ENCODE results near the gene FBF1. TPM values are rescaled to one million over a fixed set of nuclear protein-coding genes. Genes with fewer than 3 reads are reported as not detected.

The FBF1 gene
- total RNA-seq, 3 donors from 2014 or later, result 5.2 to 13.6 (median 5.5) TPM

- intact Hi-C loops (cut with DNase I, micrococcal nuclease), result no loop called here
- H3K9me3 ChIP-seq, result no peaks in the 10 kb centered on the region
- DNase-seq (no peak), ATAC-seq (no peak)
- H3K4me1 ChIP-seq (ENCODE audit: low read depth), result peaks cover 5% of the 10 kb centered on the region
- H3K4me3 ChIP-seq, result no peak overlapping the region
- TF ChIP-seq CTCF (IDR thresholded peaks at IDR 0.05), result no peak
- H3K36me3 ChIP-seq (ENCODE audit: low read depth), result no peaks in the 10 kb centered on the region
These were observed 30.1 kb downstream of the FBF1 start for GRCh38 chr17:75910699-75911098.

GRCh38 chr17:75909812-75910274 is 31.0 kb downstream of the FBF1 start:
- peaks cover 5% of the 10 kb centered on the region for H3K4me1 ChIP-seq (ENCODE audit: low read depth)
- H3K36me3 ChIP-seq (ENCODE audit: low read depth), result no peaks in the 10 kb centered on the region
- no peak for TF ChIP-seq CTCF (IDR thresholded peaks at IDR 0.05)
- intact Hi-C loops (cut with DNase I, micrococcal nuclease), result loop anchor here (10.0 kb wide), 1 partner anchor 95 kb away; the partner anchor contains the start of gene CDK3 (in 2 of the 2)
- H3K4me3 ChIP-seq, result no peak overlapping the region
- peak; percentile 19 for ATAC-seq
- DNase-seq, result no peak
- no peaks in the 10 kb centered on the region for H3K9me3 ChIP-seq

- H3K36me3 ChIP-seq (ENCODE audit: low read depth), result no peaks in the 10 kb centered on the region
- H3K9me3 ChIP-seq, result no peaks in the 10 kb centered on the region
- no peak for ATAC-seq
- no peak for DNase-seq
- intact Hi-C loops (cut with DNase I, micrococcal nuclease), result loop anchor here (10.0 kb wide), 1 partner anchor 96 kb away; the partner anchor contains the start of gene CDK3 (in 2 of the 2)
- no peak overlapping the region for H3K4me3 ChIP-seq
- peaks cover 5% of the 10 kb centered on the region for H3K4me1 ChIP-seq (ENCODE audit: low read depth)
- TF ChIP-seq CTCF (IDR thresholded peaks at IDR 0.05), result no peak
These were observed 31.6 kb downstream of the FBF1 start for GRCh38 chr17:75909051-75909811.

- H3K9me3 ChIP-seq, result no peaks in the 10 kb centered on the region
- peaks cover 12% of the 10 kb centered on the region for H3K4me1 ChIP-seq (ENCODE audit: low read depth)
- intact Hi-C loops (cut with DNase I, micrococcal nuclease), result loop anchor here (10.0 kb wide), 1 partner anchor 97 kb away; the partner anchor contains the start of gene CDK3 (in 2 of the 2)
- no peak for TF ChIP-seq CTCF (IDR thresholded peaks at IDR 0.05)
- no peak overlapping the region for H3K4me3 ChIP-seq
- DNase-seq, result no peak
- no peak for ATAC-seq
- no peaks in the 10 kb centered on the region for H3K36me3 ChIP-seq (ENCODE audit: low read depth)
These were observed 32.6 kb downstream of the FBF1 start for GRCh38 chr17:75908201-75908600.

- intact Hi-C loops (cut with DNase I, micrococcal nuclease), result loop anchor here (10.0 kb wide), 1 partner anchor 98 kb away; the partner anchor contains the start of gene CDK3 (in 2 of the 2)
These were observed 34.5 kb downstream of the FBF1 start for GRCh38 chr17:75906143-75906884.

More at GRCh38 chr17:75906143-75906884, 34.5 kb downstream of the FBF1 start:
- Histone ChIP-seq H3K4me3 (no peak overlapping the region), H3K36me3 (ENCODE audit: low read depth) (no peaks in the 10 kb centered on the region), H3K9me3 (no peaks in the 10 kb centered on the region), H3K4me1 (ENCODE audit: low read depth) (peaks cover 12% of the 10 kb centered on the region)
- DNase-seq, result no peak
- TF ChIP-seq CTCF (IDR thresholded peaks at IDR 0.05), result no peak
- ATAC-seq, result no peak

Data from mucosa of descending colon (tissue), 3 donors.